Neural cell (in vitro differentiated cells): ENCODE results near the gene CPXM2.

Experiments
- CTCF ChIP-seq: fragments of 450-650 bp; IDR thresholded peaks from 2 replicates; pipeline ENCODE4 v1.5.1; 2014; ENCODE audit warnings: antibody characterized with exemption, mild to moderate bottlenecking, moderate library complexity; ENCODE audit not compliant: poor library complexity, severe bottlenecking
- EP300 ChIP-seq: fragments of 450-650 bp; conservative IDR thresholded peaks from 2 replicates; pipeline ENCODE4 v1.6.1; 2014; ENCODE audit warnings: antibody characterized with exemption, mild to moderate bottlenecking, moderate library complexity; ENCODE audit not compliant: poor library complexity, severe bottlenecking
- EZH2 ChIP-seq: fragments of 200-600, 300-800 bp; shearing (Covaris generic), sonication (generic); IDR thresholded peaks from 2 replicates; pipeline ENCODE4 v1.6.1; 2014; ENCODE audit warnings: antibody characterized with exemption, low read length, borderline replicate concordance, mild to moderate bottlenecking; ENCODE audit not compliant: insufficient read depth, poor library complexity, severe bottlenecking
- MXI1 ChIP-seq: fragments of 450-650 bp; conservative IDR thresholded peaks from 2 replicates; pipeline ENCODE4 v1.6.1; 2014; ENCODE audit warnings: antibody characterized with exemption, mild to moderate bottlenecking; ENCODE audit not compliant: poor library complexity, severe bottlenecking
- REST ChIP-seq: IDR thresholded peaks from 2 replicates; pipeline ENCODE4 v1.6.1; 2012; ENCODE audit warnings: borderline replicate concordance
- SMC3 ChIP-seq: fragments of 450-650 bp; conservative IDR thresholded peaks from 2 replicates; pipeline ENCODE4 v1.6.1; 2014; ENCODE audit warnings: antibody characterized with exemption, mild to moderate bottlenecking, moderate library complexity; ENCODE audit not compliant: poor library complexity
- TAF1 ChIP-seq: IDR thresholded peaks from 2 replicates; pipeline ENCODE4 v1.6.1; 2012; ENCODE audit warnings: low read depth

GRCh38 chr10:123754123-123754522 lies 137.5 kb downstream of the CPXM2 start:
- TF ChIP-seq CTCF: no peak
- no peak for TF ChIP-seq EZH2
- no peak for TF ChIP-seq EP300
- TF ChIP-seq REST: no peak
- no peak for TF ChIP-seq SMC3
- no peak for TF ChIP-seq MXI1
- no peak for TF ChIP-seq TAF1
